ENCODE data around the gene MPZL1.

MPZL1 gene

DNA sequence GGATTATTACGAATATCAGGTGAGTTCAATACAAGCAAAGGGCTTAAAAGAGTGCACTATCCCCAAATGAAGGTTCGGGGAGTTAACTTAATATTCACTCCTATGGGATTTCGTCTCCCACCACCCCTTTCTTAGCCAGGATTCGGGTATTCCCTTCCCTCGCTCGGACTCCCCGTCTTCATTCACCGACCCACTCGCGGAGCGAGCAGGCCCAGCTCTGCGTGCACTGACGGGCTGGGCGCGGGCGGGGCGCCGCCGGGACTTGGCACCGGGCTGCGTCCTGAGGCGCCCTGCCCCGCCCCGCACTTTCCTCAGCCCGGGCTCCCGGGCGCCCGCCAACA is 7.7 kb upstream of the MPZL1 start:
- Histone ChIP-seq H3K27me3 (ENCODE audit: insufficient read depth, poor library complexity, severe bottlenecking) (no peaks in the 10 kb centered on the region), H3K27ac (replicated peaks) (peak overlapping the region; percentile 96), H3K4me3 (replicated peaks; ENCODE audit: insufficient read depth, low read length) (peak overlapping the region; percentile 62)
- no peak for DNase-seq (ENCODE audit: low read depth in 1 of 2, low spot score in 1 of 2)
- TF ChIP-seq, protein P1, sequence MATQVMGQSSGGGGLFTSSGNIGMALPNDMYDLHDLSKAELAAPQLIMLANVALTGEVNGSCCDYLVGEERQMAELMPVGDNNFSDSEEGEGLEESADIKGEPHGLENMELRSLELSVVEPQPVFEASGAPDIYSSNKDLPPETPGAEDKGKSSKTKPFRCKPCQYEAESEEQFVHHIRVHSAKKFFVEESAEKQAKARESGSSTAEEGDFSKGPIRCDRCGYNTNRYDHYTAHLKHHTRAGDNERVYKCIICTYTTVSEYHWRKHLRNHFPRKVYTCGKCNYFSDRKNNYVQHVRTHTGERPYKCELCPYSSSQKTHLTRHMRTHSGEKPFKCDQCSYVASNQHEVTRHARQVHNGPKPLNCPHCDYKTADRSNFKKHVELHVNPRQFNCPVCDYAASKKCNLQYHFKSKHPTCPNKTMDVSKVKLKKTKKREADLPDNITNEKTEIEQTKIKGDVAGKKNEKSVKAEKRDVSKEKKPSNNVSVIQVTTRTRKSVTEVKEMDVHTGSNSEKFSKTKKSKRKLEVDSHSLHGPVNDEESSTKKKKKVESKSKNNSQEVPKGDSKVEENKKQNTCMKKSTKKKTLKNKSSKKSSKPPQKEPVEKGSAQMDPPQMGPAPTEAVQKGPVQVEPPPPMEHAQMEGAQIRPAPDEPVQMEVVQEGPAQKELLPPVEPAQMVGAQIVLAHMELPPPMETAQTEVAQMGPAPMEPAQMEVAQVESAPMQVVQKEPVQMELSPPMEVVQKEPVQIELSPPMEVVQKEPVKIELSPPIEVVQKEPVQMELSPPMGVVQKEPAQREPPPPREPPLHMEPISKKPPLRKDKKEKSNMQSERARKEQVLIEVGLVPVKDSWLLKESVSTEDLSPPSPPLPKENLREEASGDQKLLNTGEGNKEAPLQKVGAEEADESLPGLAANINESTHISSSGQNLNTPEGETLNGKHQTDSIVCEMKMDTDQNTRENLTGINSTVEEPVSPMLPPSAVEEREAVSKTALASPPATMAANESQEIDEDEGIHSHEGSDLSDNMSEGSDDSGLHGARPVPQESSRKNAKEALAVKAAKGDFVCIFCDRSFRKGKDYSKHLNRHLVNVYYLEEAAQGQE (IDR thresholded peaks at IDR 0.05; ENCODE audit: insufficient replicate concordance, low read depth), result no peak
- TF ChIP-seq SPI1 (IDR thresholded peaks at IDR 0.05; ENCODE audit: borderline replicate concordance, low read depth), result no peak
- no peak for TF ChIP-seq GABPA (IDR thresholded peaks at IDR 0.05; ENCODE audit: low read depth)
- TF ChIP-seq, protein P2, sequence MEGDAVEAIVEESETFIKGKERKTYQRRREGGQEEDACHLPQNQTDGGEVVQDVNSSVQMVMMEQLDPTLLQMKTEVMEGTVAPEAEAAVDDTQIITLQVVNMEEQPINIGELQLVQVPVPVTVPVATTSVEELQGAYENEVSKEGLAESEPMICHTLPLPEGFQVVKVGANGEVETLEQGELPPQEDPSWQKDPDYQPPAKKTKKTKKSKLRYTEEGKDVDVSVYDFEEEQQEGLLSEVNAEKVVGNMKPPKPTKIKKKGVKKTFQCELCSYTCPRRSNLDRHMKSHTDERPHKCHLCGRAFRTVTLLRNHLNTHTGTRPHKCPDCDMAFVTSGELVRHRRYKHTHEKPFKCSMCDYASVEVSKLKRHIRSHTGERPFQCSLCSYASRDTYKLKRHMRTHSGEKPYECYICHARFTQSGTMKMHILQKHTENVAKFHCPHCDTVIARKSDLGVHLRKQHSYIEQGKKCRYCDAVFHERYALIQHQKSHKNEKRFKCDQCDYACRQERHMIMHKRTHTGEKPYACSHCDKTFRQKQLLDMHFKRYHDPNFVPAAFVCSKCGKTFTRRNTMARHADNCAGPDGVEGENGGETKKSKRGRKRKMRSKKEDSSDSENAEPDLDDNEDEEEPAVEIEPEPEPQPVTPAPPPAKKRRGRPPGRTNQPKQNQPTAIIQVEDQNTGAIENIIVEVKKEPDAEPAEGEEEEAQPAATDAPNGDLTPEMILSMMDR (IDR thresholded peaks at IDR 0.05; ENCODE audit: insufficient read depth, low read length), result no peak
- TF ChIP-seq POLR2AphosphoS5 (IDR thresholded peaks at IDR 0.05; ENCODE audit: low read depth), result no peak

DNA sequence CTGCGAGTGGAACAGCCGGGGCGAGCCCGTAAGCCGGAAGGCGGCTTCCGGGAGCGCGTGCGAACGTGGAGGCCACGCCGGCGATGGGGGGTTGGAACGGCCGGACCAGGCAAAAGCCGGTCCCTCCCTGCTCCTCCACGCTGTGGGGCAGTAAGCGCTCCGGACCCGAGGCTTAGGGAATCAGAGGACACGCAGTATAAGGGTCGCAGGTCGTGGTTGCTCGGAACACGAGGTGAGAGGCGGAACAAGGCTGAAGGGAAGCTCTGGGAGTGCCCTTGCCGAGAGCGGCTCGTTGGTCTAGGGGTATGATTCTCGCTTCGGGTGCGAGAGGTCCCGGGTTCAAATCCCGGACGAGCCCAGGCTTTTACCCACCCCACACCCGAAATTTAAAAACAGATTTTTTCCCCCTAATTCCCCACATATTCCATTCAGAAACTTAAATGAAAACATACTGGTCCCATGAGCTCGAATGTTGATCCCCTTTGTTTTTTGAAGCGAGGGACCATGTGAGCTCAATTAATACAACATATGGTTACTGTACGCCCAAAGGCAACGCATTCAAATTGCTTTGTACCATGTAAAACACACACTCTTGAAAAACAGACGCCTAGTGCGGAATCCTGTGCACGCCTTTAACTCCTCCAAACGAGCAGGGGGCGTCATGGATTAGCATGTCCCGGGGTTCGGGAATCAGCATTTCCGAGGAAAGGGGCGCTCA is 7.2 kb upstream of the MPZL1 start:
- Histone ChIP-seq H3K27ac (replicated peaks) (peak overlapping the region; percentile 96), H3K4me3 (replicated peaks; ENCODE audit: insufficient read depth, low read length) (peak overlapping the region; percentile 62), H3K27me3 (ENCODE audit: insufficient read depth, poor library complexity, severe bottlenecking) (no peaks in the 10 kb centered on the region)
- DNase-seq (ENCODE audit: low read depth in 1 of 2, low spot score in 1 of 2), result peak; percentile 60 to 83
- TF ChIP-seq GABPA (IDR thresholded peaks at IDR 0.05; ENCODE audit: low read depth) (no peak), POLR2AphosphoS5 (IDR thresholded peaks at IDR 0.05; ENCODE audit: low read depth) (peak; percentile 75), SPI1 (IDR thresholded peaks at IDR 0.05; ENCODE audit: borderline replicate concordance, low read depth) (no peak)
- TF ChIP-seq, protein P1 (IDR thresholded peaks at IDR 0.05; ENCODE audit: insufficient replicate concordance, low read depth), result peak; percentile 62
- TF ChIP-seq, protein P2 (IDR thresholded peaks at IDR 0.05; ENCODE audit: insufficient read depth, low read length), result no peak

DNA sequence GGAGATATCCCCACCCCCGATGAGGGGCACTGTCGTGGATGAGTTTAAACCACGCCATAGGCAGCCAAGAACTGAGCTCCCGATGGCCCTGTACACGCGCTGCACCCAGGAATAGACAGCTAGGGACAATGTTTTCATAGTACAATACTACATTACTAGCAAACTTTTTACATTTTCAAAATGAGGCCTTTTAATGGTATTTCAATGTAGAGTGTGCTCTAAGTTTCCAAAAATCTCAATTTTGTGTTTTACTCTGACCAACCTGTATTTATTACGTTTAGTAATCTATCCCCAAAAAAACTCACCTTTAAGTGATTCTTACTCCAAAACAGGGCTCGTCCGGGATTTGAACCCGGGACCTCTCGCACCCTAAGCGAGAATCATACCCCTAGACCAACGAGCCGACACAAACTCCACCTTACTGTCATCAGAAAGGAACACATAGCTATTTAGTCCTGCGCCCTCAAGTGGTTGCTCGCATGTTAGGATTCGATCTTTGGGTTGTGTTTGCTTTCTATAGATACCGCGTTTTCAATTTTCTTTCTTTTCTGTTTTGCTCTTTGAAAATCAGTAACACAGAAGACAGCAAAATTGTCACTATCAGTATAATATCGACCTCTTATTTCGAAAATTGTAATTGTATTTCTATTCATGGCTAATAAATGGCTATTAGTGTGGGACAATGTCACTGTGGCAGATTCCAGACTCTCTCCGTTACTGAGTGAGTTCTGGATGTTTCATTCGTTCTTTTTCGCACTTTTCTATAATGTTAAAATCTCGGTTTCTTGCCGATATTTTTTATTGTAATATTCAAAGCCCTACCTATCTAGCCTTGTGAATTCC is 6.4 kb upstream of the MPZL1 start:
- DNase-seq (ENCODE audit: low read depth in 1 of 2, low spot score in 1 of 2), result peak; percentile 78 to 88
- H3K27me3 ChIP-seq (ENCODE audit: insufficient read depth, poor library complexity, severe bottlenecking), result no peaks in the 10 kb centered on the region
- peak overlapping the region; percentile 62 for H3K4me3 ChIP-seq (replicated peaks; ENCODE audit: insufficient read depth, low read length)
- H3K27ac ChIP-seq (replicated peaks), result peak overlapping the region; percentile 96
- TF ChIP-seq, protein P2 (IDR thresholded peaks at IDR 0.05; ENCODE audit: insufficient read depth, low read length), result peak; percentile 87
- no peak for TF ChIP-seq GABPA (IDR thresholded peaks at IDR 0.05; ENCODE audit: low read depth)

Measured in HL-60 (cell line).